ENCODE results near the gene EMSY. TPM values are rescaled to one million over a fixed set of nuclear protein-coding genes. Genes with fewer than 3 reads are reported as not detected.
A peak's percentile ranks its signal among the peaks of the same experiment; 100 is the strongest.

The EMSY gene
- total RNA-seq, 6 experiments from 2014 or later = 6.1 to 15.2 (median 7.2) TPM

GRCh38 chr11:76506833-76507232, 62.0 kb downstream of the EMSY start:
- H3K36me3 ChIP-seq = no peaks in the 10 kb centered on the region
- 78% methylated on average over 2 of the region's 2 CpGs for WGBS (ENCODE audit: insufficient coverage, low coverage, low lambda C conversion rate, missing lambda C conversion rate)
- no peaks in the 10 kb centered on the region for H3K27me3 ChIP-seq
- ATAC-seq (no peak), DNase-seq (no peak)
- H3K4me1 ChIP-seq = no peaks in the 10 kb centered on the region
- H3K27ac ChIP-seq = no peak overlapping the region
- TF ChIP-seq CTCF (IDR thresholded peaks at IDR 0.05) (no peak), POLR2A (IDR thresholded peaks at IDR 0.05) (no peak)
- H3K9me3 ChIP-seq = no peaks in the 10 kb centered on the region
- no peak overlapping the region for H3K4me3 ChIP-seq
- intact Hi-C loops (cut with DNase I) = no loop called here

- Histone ChIP-seq H3K27ac (no peak overlapping the region), H3K4me3 (no peak overlapping the region), H3K27me3 (no peaks in the 10 kb centered on the region), H3K36me3 (no peaks in the 10 kb centered on the region), H3K4me1 (no peaks in the 10 kb centered on the region), H3K9me3 (no peaks in the 10 kb centered on the region)
- no peak for DNase-seq
- no peak for TF ChIP-seq CTCF (IDR thresholded peaks at IDR 0.05)
- no peak for TF ChIP-seq POLR2A (IDR thresholded peaks at IDR 0.05)
- no peak for ATAC-seq
- 88% methylated on average over 2 of the region's 5 CpGs for WGBS (ENCODE audit: insufficient coverage, low coverage, low lambda C conversion rate, missing lambda C conversion rate)
- intact Hi-C loops (cut with DNase I) = no loop called here
Measured at GRCh38 chr11:76510060-76511047, 65.5 kb downstream of the EMSY start.

GRCh38 chr11:76512851-76513653, 68.2 kb downstream of the EMSY start:
- peak; percentile 12 to 41 (median 39) for TF ChIP-seq CTCF (IDR thresholded peaks at IDR 0.05)
- TF ChIP-seq POLR2A (IDR thresholded peaks at IDR 0.05) = no peak
- ATAC-seq (peak in 1 of 4 donors; percentile 24), DNase-seq (no peak)
- Histone ChIP-seq H3K27ac (no peak overlapping the region), H3K4me1 (no peaks in the 10 kb centered on the region), H3K9me3 (no peaks in the 10 kb centered on the region), H3K36me3 (no peaks in the 10 kb centered on the region), H3K27me3 (no peaks in the 10 kb centered on the region), H3K4me3 (no peak overlapping the region)
- intact Hi-C loops (cut with DNase I) = no loop called here
- WGBS (ENCODE audit: insufficient coverage, low coverage, low lambda C conversion rate, missing lambda C conversion rate) = 82% methylated on average over 1 of the region's 1 CpG

GRCh38 chr11:76513654-76514034, 68.8 kb downstream of the EMSY start:
- Histone ChIP-seq H3K36me3 (no peaks in the 10 kb centered on the region), H3K9me3 (no peaks in the 10 kb centered on the region), H3K4me1 (no peaks in the 10 kb centered on the region), H3K27me3 (no peaks in the 10 kb centered on the region), H3K4me3 (no peak overlapping the region), H3K27ac (no peak overlapping the region)
- ATAC-seq (no peak), DNase-seq (no peak)
- TF ChIP-seq CTCF (IDR thresholded peaks at IDR 0.05) = no peak
- no peak for TF ChIP-seq POLR2A (IDR thresholded peaks at IDR 0.05)
- 77% methylated on average over 3 of the region's 3 CpGs for WGBS (ENCODE audit: insufficient coverage, low coverage, low lambda C conversion rate, missing lambda C conversion rate)
- intact Hi-C loops (cut with DNase I) = no loop called here

All from right lobe of liver (tissue), 6 donors.